ENCODE data around the gene HYKK. TPM values are rescaled to one million over a fixed set of nuclear protein-coding genes. Genes with fewer than 3 reads are reported as not detected.
A peak's percentile ranks its signal among the peaks of the same experiment; 100 is the strongest.
"Not testable (repeated sequence)": the region's sequence is repeated elsewhere in the genome, so short reads cannot be mapped to it uniquely, and the experiment has no call there.

The HYKK gene
- total RNA-seq, 1 experiment from 2014 or later, result 3.1 TPM

DNA sequence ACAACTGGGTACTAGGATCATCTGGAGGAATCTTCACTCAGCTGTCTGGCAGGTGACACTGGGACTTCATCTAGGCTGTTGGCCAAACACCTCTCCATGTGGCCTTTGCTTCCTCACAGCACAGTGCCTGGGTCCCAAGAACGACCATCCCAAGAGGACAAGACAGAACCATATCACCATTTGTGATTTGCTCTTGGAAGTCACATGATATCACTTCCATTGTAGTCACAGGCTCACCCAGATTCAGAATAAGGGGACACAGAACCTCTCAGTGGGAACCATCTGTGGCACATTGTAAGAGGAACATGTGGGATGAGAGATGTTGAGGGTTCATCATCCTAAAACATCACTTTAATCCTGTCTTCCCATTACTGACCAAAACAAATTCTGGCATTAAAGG, 31.0 kb downstream of the HYKK start:
- WGBS (ENCODE audit: extremely low coverage, insufficient read length, low lambda C conversion rate), result no CpG with 5 or more reads among the region's 1 CpG
- no peak overlapping the region for H4K5ac ChIP-seq (ENCODE audit: insufficient read length, low read depth, low read length)

DNA sequence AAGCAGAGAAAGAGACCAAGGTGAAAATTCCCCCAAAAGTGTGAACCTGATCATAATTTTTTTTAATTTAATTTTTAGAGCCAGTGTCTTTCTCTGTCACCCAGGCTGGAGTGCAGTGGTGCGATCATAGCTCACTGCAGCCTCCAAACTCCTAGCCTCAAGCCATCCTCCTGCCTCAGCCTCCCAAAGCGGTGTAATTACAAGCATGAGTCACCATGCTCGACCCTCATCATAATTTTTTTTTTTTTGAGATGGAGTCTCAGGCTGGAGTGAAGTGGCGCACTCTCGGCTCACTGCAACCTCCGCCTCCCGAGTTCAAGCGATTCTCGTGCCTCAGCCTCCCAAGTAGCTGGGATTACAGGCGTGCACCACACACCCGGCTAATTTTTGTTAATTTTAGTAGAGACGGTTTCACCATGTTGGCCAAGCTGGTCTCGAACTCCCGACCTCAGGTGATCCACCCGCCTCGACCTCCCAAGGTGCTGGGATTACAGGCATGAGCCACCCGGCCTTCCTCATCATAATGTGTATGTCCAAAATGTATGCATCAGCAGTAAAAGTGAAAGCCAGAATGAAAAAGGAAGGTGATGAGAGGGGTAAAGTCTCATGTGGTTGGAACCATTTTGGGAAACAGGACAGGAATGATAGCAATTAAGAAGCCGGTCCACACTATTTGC, 32.2 kb downstream of the HYKK start:
- H4K5ac ChIP-seq (ENCODE audit: insufficient read length, low read depth, low read length), result peak overlapping the region; percentile 49
- not testable (repeated sequence) for H2BK120ac ChIP-seq (ENCODE audit: low read depth, low read length, poor library complexity, severe bottlenecking); H2BK20ac ChIP-seq (ENCODE audit: low read depth, low read length, poor library complexity, severe bottlenecking); H3K4me1 ChIP-seq (ENCODE audit: insufficient read depth, low read length); H2AFZ ChIP-seq (ENCODE audit: low read length); H3K9me3 Mint-ChIP-seq; H3K79me2 ChIP-seq (ENCODE audit: insufficient read depth, low read length); H4K20me1 ChIP-seq (ENCODE audit: control insufficient read depth, insufficient read depth, insufficient read length); H2AK5ac ChIP-seq (ENCODE audit: insufficient read length, low read length); H3K27ac ChIP-seq (ENCODE audit: insufficient read length, low read depth, low read length); H3K4ac ChIP-seq (ENCODE audit: low read depth, low read length); H2BK5ac ChIP-seq (ENCODE audit: insufficient read length, low read length); H3K23me2 ChIP-seq (ENCODE audit: insufficient read length, low read depth, low read length, poor library complexity, severe bottlenecking); H3K27me3 Mint-ChIP-seq (ENCODE audit: low read depth); H3K23ac ChIP-seq (ENCODE audit: insufficient read length, low read depth, low read length); H4K91ac ChIP-seq (ENCODE audit: insufficient read length, low read depth, low read length); H2BK12ac ChIP-seq (ENCODE audit: insufficient read length, low read depth, low read length); H3K27me3 ChIP-seq (ENCODE audit: insufficient read depth, low read length); H3K79me1 ChIP-seq (ENCODE audit: insufficient read depth, low read depth, low read length, poor library complexity, severe bottlenecking); H4K8ac ChIP-seq (replicated peaks; ENCODE audit: insufficient read length, low read depth, low read length); H3T11ph ChIP-seq (ENCODE audit: low read length); H3K14ac ChIP-seq (ENCODE audit: insufficient read depth, low read length); H3K9me3 ChIP-seq (ENCODE audit: control insufficient read depth, low read depth, low read length); H2BK15ac ChIP-seq (ENCODE audit: low read depth, low read length); H3K56ac ChIP-seq (ENCODE audit: insufficient read length, low read depth, low read length); DNase-seq
- Mint-ChIP-seq H3K4me1 (peaks cover 5 to 15% of the 10 kb centered on the region in 2 experiments), H3K27ac (peak overlapping the region; percentile 76 to 100 (median 100); a peak in 4 of 7 replicates), H3K36me3 (ENCODE audit: insufficient read depth in 1 of 3, low read depth in 3 of 3) (peaks cover 11 to 27% (median 24%) of the 10 kb centered on the region in 3 experiments; a peak in 6 of 7 replicates), H3K4me3 (peak overlapping the region; percentile 94 to 99)
- WGBS (ENCODE audit: extremely low coverage, insufficient read length, low lambda C conversion rate), result no CpG with 5 or more reads among the region's 18 CpGs
- peak overlapping the region; percentile 66 for H3K9ac ChIP-seq (ENCODE audit: extremely low read depth, insufficient read length, low read length)
- peak overlapping the region; percentile 97 for H3K4me2 ChIP-seq (ENCODE audit: insufficient read depth, insufficient read length, low read length)
- H3K18ac ChIP-seq (ENCODE audit: insufficient read length, low read depth, low read length), result peak overlapping the region; percentile 84

More for the DNA sequence above, 31.0 kb downstream of the HYKK start:
- no peak overlapping the region for H2BK15ac ChIP-seq (ENCODE audit: low read depth, low read length)
- Mint-ChIP-seq H3K4me3 (no peak overlapping the region), H3K9me3 (no peaks in the 10 kb centered on the region; a peak in 1 of 5 replicates), H3K4me1 (peaks cover 5 to 15% of the 10 kb centered on the region in 2 experiments), H3K36me3 (ENCODE audit: insufficient read depth in 1 of 3, low read depth in 3 of 3) (peaks cover 8 to 16% (median 16%) of the 10 kb centered on the region in 3 experiments; a peak in 6 of 7 replicates), H3K27me3 (ENCODE audit: low read depth) (no peaks in the 10 kb centered on the region; the same call in 1 of the 2 replicates), H3K27ac (no peak overlapping the region)
- H3K18ac ChIP-seq (ENCODE audit: insufficient read length, low read depth, low read length), result no peak overlapping the region
- H3K23ac ChIP-seq (ENCODE audit: insufficient read length, low read depth, low read length), result no peak overlapping the region
- no peak overlapping the region for H2AFZ ChIP-seq (ENCODE audit: low read length)
- no peak overlapping the region for H2BK5ac ChIP-seq (ENCODE audit: insufficient read length, low read length)
- H4K91ac ChIP-seq (ENCODE audit: insufficient read length, low read depth, low read length), result no peak overlapping the region
- H3K4me2 ChIP-seq (ENCODE audit: insufficient read depth, insufficient read length, low read length), result no peak overlapping the region
- no peaks in the 10 kb centered on the region for H3K9me3 ChIP-seq (ENCODE audit: control insufficient read depth, low read depth, low read length)
- no peaks in the 10 kb centered on the region for H3K4me1 ChIP-seq (ENCODE audit: insufficient read depth, low read length)
- H3K14ac ChIP-seq (ENCODE audit: insufficient read depth, low read length), result no peak overlapping the region
- H3K9ac ChIP-seq (ENCODE audit: extremely low read depth, insufficient read length, low read length), result no peak overlapping the region
- peaks cover 3% of the 10 kb centered on the region for H3K79me1 ChIP-seq (ENCODE audit: insufficient read depth, low read depth, low read length, poor library complexity, severe bottlenecking)
- DNase-seq, result no peak
- H4K20me1 ChIP-seq (ENCODE audit: control insufficient read depth, insufficient read depth, insufficient read length), result no peaks in the 10 kb centered on the region
- no peak overlapping the region for H3T11ph ChIP-seq (ENCODE audit: low read length)
- no peak overlapping the region for H4K8ac ChIP-seq (replicated peaks; ENCODE audit: insufficient read length, low read depth, low read length)
- no peak overlapping the region for H2BK12ac ChIP-seq (ENCODE audit: insufficient read length, low read depth, low read length)
- H3K27ac ChIP-seq (ENCODE audit: insufficient read length, low read depth, low read length), result no peak overlapping the region
- H3K56ac ChIP-seq (ENCODE audit: insufficient read length, low read depth, low read length), result no peak overlapping the region
- H3K4ac ChIP-seq (ENCODE audit: low read depth, low read length), result no peak overlapping the region
- H2BK20ac ChIP-seq (ENCODE audit: low read depth, low read length, poor library complexity, severe bottlenecking), result no peak overlapping the region
- peaks cover 7% of the 10 kb centered on the region; the same call in 1 of the 2 replicates for H3K79me2 ChIP-seq (ENCODE audit: insufficient read depth, low read length)
- no peak overlapping the region for H2BK120ac ChIP-seq (ENCODE audit: low read depth, low read length, poor library complexity, severe bottlenecking)
- no peak overlapping the region for H2AK5ac ChIP-seq (ENCODE audit: insufficient read length, low read length)
- H3K27me3 ChIP-seq (ENCODE audit: insufficient read depth, low read length), result no peaks in the 10 kb centered on the region
- TF ChIP-seq, protein P1, sequence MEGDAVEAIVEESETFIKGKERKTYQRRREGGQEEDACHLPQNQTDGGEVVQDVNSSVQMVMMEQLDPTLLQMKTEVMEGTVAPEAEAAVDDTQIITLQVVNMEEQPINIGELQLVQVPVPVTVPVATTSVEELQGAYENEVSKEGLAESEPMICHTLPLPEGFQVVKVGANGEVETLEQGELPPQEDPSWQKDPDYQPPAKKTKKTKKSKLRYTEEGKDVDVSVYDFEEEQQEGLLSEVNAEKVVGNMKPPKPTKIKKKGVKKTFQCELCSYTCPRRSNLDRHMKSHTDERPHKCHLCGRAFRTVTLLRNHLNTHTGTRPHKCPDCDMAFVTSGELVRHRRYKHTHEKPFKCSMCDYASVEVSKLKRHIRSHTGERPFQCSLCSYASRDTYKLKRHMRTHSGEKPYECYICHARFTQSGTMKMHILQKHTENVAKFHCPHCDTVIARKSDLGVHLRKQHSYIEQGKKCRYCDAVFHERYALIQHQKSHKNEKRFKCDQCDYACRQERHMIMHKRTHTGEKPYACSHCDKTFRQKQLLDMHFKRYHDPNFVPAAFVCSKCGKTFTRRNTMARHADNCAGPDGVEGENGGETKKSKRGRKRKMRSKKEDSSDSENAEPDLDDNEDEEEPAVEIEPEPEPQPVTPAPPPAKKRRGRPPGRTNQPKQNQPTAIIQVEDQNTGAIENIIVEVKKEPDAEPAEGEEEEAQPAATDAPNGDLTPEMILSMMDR (conservative IDR thresholded peaks at IDR 0.05), result no peak
- H3K23me2 ChIP-seq (ENCODE audit: insufficient read length, low read depth, low read length, poor library complexity, severe bottlenecking), result peaks cover 10% of the 10 kb centered on the region
